Endothelial cell of hepatic sinusoid (primary cell): ENCODE data around the gene NAA40.

Source experiments
- in situ Hi-C: cut with HindIII; loops from 2 replicates; pipeline ENCODE4 v1.10.0; 2017; ENCODE audit warnings: low sequenced_read_pairs

NAA40 gene

DNA sequence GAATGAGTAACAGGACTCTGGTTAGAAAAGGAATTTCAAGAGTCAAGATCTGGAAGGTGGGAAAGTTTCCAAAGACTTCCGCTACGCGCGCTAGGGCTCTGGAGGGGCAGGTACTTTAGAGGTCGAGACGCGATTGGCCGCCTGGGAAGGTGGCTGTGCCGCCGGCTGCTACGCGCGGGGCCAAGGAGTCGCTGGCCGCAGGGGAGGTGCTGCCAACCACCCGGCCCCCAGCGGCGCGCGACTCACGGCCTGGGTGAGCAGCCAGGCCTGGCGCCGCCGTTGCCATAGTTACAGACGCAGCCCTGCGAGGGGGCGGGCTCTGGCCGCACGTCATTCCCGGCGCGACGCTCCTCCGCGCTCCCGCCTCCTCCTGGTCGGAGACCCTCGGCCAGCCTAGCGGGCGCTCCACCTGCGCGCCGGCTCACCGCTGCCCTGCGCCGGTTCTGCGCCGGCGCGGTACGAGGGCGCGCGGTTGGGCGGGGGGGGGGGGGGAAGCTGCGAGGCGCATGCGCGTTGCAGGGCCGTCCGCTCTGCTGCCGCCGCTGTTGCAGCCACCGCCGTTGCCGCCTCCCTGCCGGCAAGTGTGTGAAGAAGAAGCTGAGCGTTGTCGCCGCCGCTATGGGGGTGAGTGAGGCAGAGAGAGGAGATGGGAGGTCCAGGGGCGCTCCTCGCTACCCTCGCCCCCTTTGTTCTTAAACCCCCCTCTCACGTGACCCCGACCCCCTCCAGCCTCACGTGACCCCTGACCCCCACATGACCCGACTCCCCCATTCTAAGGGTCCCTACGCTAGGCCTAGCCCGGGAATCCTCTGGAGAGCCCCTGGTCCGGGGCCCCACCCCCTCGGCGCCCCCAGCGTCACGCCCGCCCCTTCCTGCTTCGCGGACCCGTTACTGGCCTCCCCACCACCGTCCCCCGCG lies at the start of gene NAA40:
Gene NAA40 (plus strand): TSS at position 524 of the 918 bp plus-strand sequence. CDS start 95 bp downstream, at position 619.
- in situ Hi-C loops, result loop anchor here (10.0 kb wide), 1 partner anchor 124 kb away; the partner anchor contains the start of gene SPINDOC

DNA sequence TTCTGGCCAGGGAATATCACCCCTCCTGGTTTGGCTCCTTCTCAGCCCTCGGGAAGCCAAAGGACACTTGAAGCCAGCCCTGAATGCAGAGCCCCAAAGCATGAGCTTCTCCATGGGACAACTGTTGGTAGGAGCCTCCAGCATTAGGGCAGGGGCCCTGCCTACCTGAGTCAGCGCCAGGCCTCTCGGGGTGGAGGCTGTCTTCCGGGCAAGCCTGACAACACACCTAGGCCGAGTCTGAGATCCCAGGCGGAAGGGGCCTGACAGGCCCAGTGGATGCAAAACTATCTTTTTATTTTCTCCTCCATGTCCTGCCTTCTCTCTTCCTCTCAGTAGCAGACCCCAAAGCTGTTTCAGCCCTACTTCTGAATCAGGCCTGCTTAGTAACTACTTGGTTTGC lies 49.5 kb upstream of the NAA40 start:
- in situ Hi-C loops, result loop anchor here (5.0 kb wide), 1 partner anchor 63 kb away; no protein-coding TSS in a partner anchor

DNA sequence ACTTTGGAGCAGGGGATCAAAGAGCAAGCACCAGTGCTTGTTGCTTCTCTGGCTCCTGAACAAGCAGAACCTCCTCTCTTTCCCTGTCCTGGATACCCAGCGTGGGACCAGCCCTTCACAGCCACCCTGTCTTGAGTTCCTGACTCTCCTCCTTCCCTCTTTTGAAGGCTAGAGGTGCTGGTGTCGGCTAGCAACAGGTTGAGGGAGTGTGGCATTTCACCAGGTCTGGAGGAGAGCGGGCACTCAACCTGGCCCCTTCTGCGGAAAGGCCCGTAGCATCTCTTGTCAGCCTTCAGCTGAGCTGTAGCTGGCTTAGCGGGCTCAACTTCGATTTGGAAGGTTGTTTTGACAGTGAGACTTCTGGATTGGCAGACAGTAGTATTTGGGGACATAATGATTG lies 48.4 kb upstream of the NAA40 start:
- in situ Hi-C loops, result loop anchor here (5.0 kb wide), 1 partner anchor 53 kb away; the partner anchor contains the start of gene MARK2

DNA sequence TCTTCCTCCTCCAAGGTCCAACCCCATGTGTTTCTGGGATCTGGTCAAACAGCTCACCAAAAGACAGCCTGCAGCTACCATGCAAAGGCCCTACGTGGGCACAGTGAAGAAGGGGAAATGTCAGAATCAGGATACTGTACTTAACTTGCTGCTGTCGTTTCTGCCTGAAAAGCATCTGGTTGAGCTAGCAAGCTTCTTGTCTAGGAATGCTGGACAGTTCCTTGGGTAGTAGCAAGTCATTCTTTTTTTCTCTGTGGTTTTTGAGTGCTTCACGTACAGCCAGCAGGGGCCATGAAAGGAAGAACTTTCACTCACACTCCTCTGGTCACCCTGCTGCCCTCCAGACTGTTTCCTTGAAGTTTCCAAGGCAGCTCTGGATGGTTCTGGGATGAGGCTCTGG lies 46.6 kb upstream of the NAA40 start:
- in situ Hi-C loops, result loop anchor here (5.0 kb wide), 1 partner anchor 55 kb away; the partner anchor contains the start of gene MARK2

DNA sequence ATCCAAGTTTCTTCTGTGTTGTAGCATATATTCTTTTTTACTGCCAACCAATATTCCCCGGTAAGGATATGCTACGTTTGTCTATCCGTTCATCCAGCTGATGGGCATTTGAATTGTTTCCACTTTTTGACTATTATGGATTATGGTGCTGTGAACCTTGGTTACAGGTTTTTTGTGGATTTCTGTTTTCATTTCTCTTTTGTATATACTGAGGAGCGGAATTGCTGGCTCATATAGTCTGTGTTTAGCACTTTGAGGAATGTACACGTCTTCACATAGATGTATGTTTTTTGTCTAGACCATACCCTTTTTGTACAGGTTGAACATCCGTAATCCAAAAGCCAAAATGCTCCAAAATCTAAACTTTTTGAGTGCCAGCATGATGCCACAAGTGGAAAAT lies 45.4 kb upstream of the NAA40 start:
- in situ Hi-C loops, result loop anchor here (5.0 kb wide), 1 partner anchor 56 kb away; the partner anchor contains the start of gene MARK2

DNA sequence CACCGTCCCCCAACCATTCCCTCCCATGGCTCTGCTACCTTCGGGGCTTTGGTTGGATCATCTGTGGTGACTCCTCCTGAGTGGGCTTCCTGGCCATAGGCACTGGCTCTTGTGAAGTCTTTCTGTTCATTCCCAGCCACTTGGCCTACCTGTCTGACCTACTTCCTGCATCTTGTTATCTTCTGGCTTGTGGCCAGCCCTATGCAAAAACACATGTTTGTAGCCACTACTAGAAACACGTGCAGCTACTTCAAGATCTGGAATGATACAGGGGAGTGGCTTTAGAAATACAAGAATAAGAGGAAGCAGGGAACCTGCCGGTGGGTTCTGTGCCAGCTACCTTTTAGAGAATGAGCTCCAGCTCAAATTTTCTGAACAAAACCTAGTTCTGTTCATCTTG lies 42.7 kb upstream of the NAA40 start:
- in situ Hi-C loops, result no loop called here

DNA sequence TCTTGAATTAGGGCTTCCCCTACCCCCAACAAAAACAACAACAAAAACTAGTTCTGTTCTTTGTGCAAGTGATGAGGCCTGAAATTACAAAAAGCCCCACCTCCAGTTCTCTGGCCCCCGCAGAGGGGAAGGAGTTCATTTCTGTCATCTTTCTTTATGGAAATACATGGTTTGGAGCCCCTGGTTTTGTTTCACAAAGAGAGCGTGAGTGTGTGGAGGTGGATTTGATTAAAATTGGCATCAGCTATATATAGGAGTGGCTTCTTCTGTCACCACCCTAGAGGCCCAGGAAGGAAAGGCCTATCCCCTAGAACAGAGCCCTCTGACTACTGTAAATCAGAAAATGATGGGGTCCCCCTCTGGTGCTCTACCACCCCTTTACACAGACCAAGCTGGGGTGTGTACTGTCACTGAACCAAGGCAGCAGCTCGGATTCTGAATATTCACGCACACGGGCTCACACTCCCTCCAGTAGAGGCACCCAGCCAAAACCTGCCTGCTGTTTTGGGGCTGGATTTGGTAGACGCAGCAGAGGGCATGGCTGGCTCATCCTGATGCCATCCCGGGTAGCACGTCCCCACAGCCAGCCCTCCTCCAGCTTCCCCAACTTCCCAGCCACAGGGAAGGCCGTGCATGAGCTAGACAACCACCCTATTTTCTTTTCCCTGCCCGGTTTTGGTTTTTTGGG lies 41.2 kb upstream of the NAA40 start:
- in situ Hi-C loops, result no loop called here

DNA sequence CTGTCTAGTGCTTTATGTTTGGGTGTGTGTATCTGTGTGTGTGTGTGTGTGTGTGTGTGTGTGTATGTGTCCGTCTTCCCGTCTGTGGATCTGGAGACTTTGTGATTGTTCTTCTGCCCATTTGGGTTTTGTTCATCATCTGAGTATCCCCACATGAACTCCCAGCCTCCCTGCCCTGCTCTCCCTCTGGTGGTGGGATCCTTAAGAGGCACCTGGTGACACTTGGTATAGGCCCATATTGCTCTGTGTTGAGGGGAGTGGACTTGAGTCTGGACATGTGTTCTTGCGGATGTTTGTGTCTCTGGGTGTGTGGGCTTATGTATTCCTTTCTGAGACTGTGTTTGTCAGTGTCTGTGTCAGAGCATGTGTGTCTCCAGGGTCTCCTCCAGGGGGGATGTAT lies 37.1 kb upstream of the NAA40 start:
- in situ Hi-C loops, result no loop called here

DNA sequence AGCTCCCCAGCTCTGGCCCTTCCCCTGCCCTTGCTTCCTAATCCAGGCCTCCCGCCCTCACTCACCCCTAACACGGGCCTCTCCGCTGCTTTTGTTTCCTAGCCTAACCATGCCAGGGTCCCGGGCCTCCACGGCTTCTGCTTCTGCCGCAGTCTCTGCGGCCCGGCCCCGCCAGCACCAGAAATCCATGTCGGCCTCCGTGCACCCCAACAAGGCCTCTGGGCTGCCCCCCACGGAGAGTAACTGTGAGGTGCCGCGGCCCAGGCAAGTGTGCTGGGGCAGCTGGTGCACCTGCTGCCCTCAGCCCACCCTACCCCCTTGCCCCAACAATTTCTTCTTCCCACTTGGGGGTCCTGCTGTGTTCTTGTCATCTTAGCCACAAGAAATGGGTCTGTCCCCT lies 34.9 kb upstream of the NAA40 start:
- in situ Hi-C loops, result no loop called here

DNA sequence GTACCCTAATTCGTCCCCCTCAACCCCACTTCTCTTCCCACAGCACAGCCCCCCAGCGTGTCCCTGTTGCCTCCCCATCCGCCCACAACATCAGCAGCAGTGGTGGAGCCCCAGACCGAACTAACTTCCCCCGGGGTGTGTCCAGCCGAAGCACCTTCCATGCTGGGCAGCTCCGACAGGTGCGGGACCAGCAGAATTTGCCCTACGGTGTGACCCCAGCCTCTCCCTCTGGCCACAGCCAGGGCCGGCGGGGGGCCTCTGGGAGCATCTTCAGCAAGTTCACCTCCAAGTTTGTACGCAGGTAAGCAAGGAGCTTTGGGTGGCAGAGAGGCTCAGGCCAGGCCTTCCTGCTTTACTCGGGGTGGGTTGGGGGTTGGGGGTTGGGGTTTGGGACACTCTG lies 34.1 kb upstream of the NAA40 start:
- in situ Hi-C loops, result no loop called here

DNA sequence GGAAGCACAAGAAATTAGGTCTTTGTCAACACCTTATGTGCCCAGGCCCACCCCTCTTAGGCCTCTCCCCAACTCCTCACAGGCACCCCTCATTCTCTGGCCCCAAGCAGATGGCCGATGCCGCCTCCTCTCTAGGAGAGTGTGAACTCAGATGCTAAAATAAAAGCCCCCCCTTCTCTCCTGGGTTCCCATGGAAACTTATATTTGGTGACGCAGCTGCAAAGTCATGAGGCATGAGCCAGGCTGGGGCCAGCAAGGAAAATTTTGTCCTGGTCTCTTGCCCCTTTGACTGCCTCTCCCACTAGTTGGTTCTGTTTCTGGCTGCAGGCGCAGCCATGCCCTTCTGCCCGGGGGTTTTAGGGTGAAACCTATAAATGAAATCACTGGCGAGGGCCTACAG lies 33.6 kb upstream of the NAA40 start:
- in situ Hi-C loops, result no loop called here

DNA sequence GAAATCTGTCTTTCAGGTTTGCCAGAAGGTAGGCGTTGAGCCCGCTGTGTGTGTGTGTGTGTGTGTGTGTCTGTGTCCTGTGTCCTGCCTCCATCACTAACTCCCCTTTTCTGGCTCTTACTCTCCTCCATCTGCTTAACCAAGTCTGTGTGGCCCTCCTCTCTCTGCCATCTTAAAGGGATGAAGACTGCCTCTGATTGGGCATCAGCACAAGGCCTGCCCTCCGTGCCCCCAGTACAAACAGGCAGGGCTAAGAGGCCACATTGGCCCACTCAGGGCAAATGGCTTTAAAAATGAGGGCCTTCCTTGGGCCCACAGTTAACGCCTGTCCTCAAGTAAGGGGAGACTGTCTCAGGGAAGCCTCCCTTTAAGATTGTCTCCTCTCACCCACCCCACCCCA lies 32.7 kb upstream of the NAA40 start:
- in situ Hi-C loops, result no loop called here

DNA sequence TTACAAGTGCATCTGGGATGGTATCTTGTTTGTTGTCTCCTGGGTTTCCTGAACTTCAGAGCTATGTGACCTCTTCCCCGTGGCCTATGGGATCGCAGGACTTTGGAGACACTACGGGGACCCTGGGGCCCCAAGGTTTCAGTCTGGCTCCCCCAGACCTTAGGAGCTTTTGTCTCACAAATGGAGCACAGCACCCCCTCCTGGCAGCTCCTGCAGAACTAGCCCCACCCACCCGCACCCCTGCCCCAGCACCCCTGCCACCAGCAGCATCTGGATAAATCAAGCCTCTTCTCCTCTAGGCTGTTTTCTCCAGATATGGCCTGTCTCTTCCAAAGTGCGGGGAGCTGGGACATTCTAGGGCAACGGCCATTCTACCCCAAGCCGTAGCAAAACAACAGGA lies 32.2 kb upstream of the NAA40 start:
- in situ Hi-C loops, result no loop called here

DNA sequence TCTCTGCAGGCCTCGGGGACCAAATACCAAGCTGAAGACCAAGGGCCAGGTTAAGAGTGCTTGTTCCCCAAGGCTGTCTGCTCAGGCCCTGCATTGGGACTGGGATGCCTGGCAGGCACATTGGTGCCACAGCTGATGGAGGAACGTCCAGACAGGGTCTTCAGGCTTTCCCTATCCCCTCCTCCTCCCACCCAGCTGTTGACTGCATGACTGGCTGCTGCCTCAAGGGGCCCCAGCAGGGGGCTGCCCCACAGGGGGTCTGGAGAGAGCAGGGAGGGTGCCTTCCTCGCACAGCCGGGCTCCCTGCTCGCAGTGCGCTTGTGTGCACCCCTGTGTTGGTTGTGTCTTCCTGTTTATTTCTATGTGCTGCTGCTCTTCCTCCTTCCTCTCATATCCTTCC lies 31.7 kb upstream of the NAA40 start:
- in situ Hi-C loops, result no loop called here

DNA sequence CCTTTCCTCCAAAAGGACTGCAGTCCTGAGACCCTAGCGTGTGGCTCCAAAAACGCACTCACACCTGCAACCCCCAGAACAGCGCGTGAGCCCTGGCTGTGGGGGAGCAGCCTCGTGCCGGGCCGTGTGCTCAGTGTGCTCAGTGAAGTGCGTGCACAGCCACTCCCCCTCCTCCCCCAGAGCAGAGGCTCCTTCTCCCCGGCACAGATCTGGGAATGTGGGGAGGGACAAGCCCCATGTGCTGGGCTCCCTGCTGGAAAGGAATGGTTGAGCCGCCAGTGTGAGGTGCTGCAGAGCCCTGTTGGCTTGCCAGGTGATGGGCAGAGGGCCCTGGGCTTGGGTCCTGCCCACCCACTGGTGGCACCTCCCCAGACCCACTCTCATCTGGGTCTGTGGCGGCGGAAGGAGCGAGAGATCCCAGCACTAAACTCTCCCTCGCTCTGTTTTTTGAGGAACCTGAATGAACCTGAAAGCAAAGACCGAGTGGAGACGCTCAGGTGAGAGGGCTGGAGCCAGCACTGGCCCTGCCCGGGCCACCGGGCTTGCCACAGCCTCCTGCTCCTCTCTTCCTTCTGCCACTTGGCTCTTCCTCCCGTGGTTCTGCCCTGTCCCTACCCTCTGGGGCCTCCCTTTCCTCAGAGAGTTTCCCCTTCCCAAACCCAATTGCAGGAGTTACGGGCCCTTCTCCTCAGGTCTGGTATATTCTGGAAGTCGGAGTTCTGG lies 30.8 kb upstream of the NAA40 start:
- in situ Hi-C loops, result no loop called here

DNA sequence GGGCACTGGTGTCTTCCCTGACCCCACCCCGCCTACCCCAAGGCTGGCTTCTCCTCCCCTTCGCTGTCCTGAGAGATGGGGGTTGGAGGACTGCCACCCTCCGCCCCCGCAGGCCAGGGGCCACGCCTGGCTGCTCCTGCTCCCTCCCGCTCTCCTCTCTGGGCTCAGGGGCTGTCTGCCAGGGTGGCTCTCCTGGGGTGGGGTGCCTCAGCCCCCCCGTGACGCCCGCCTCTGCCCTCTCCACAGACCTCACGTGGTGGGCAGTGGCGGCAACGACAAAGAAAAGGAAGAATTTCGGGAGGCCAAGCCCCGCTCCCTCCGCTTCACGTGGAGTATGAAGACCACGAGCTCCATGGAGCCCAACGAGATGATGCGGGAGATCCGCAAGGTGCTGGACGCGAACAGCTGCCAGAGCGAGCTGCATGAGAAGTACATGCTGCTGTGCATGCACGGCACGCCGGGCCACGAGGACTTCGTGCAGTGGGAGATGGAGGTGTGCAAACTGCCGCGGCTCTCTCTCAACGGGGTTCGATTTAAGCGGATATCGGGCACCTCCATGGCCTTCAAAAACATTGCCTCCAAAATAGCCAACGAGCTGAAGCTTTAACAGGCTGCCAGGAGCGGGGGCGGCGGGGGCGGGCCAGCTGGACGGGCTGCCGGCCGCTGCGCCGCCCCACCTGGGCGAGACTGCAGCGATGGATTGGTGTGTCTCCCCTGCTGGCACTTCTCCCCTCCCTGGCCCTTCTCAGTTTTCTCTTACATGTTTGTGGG lies 30.0 kb upstream of the NAA40 start:
- in situ Hi-C loops, result no loop called here

DNA sequence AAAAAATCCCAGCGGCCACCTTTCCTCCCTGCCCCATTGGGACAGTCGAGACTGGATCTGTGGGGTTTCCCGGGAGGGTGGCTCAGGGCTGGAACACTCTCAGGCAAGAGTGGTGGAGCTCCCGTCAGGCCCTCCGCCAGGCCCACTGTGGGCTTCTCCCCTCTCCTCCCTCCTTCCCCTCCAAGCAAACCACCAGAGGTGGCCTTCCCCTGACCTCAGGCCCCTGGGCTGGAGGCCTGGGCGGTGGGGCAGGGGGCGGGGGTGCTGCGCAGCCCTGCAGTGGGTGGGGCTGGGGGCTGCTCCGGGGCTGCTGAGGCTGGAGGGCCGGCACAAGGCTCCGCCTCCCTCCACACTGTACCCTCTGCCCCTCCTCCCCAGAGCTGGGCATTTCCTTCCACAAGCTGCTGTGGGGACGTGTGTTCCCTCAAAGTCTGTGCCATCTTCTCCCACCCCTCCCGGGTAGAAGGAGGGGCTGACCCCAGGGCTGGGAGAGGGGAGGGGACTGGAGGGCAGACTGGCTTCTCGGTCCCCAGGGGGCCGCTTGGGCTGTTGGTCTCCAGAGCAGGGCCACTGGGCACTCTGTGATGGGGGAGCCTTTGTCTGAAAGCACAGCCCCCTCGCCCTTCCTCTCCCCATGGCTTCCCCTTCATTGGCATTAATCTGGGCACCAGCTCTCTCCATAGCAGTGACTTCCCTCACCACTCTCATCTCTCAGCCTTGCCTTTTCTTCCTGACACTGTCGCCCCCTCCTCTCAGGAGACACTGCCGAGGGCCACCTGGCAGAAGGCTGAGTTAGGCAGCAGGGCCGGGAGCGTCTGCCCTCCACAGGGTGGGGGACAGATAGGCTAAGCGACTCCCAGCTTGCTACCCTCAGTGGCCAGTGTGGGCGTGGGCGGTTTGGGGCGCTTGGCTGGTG lies 29.0 kb upstream of the NAA40 start:
- in situ Hi-C loops, result no loop called here

DNA sequence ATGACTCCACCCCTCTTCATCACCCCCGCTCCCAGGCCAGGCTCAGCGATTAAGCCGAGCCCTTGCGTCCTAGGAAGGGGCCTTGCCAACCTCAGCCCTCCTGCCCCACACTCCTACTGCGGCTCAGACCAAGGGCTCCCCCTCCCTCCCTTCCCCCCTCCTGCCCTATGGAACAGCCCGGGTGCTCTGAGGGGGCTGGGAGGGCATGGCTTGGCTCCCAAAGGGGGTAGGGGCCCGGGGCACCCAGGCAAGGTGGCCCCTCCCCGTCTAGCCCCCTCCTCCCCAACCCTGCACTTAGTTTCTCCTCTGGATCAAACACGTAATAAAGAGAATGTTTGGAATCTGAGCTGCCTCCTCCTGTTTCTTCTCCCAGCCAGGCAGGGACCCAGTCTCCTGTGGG lies 28.1 kb upstream of the NAA40 start:
- in situ Hi-C loops, result no loop called here

DNA sequence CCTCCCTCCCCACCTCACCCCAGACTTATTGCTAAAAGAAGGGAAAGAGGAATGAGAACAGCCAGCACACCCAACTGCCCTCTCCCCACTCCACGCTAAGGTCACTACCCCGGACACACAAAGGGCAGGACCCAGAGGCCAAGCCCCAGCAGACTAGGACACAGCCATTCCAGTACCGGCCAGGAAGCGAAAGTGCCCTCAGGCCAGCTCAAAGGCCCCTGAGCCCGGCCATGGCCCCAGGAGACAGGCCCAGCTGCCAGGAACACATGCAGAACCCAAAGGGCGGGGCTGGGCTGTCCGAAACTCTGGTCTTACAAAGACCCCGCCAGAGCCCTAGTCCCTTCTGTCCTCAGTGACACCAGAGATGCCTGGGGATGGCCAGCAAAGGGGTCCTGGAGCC lies 27.4 kb upstream of the NAA40 start:
- in situ Hi-C loops, result no loop called here
